ENCODE measurements around the gene JOSD1.

- TF ChIP-seq POLR2A (IDR thresholded peaks at IDR 0.05) (peak; percentile 88 to 99), CTCF (IDR thresholded peaks at IDR 0.05) (peak in 2 of 6 experiments; percentile 17 to 27)
Observed at GRCh38 chr22:38700789-38701628, at the start of gene JOSD1.
